Fibroblast of lung (primary cell): Measurements from ENCODE around the gene TMEM269. TPM values are rescaled to one million over a fixed set of nuclear protein-coding genes. Genes with fewer than 3 reads are reported as not detected.

Experiments
- DNase-seq, 2 donors: peaks; one replicate each; pipeline versions ENCODE4 v3.0.0 to v3.0.0-alpha.2; 2010; ENCODE audit warnings: low read depth in 2 of 2
- H2AFZ ChIP-seq: 2 replicates; pipeline ENCODE4 v1.5.1; 2012; ENCODE audit warnings: low read length, control low read depth, inconsistent platforms
- H3K27ac ChIP-seq: 2 replicates; pipeline ENCODE4 v1.5.1; 2011; ENCODE audit warnings: low read length, control low read depth; ENCODE audit not compliant: insufficient read depth
- H3K27me3 ChIP-seq: 2 replicates; pipeline ENCODE4 v1.5.1; 2011; ENCODE audit warnings: mild to moderate bottlenecking, low read length; ENCODE audit not compliant: control insufficient read depth, insufficient read depth
- H3K36me3 ChIP-seq: 2 replicates; pipeline ENCODE4 v1.5.1; 2011; ENCODE audit warnings: low read length; ENCODE audit not compliant: control insufficient read depth, insufficient read depth
- H3K4me1 ChIP-seq: 2 replicates; pipeline ENCODE4 v1.5.1; 2011; ENCODE audit warnings: low read length; ENCODE audit not compliant: control insufficient read depth, insufficient read depth; ENCODE audit errors: extremely low read depth
- H3K4me2 ChIP-seq: 2 replicates; pipeline ENCODE4 v1.5.1; 2011; ENCODE audit warnings: low read length, control low read depth; ENCODE audit not compliant: insufficient read depth; ENCODE audit errors: extremely low read depth
- H3K4me3 ChIP-seq, 4 experiments: fragments of 200-600 bp in 1 of 4; sonication (generic) in 1 of 4; replicated peaks in 1 of 4; 2 replicates each; pipeline ENCODE4 v1.5.1; 2011 to 2016; ENCODE audit warnings: low read length in 4 of 4, low read depth in 3 of 4, mild to moderate bottlenecking in 3 of 4, control low read depth in 2 of 4, inconsistent platforms in 1 of 4, mixed read lengths in 1 of 4; ENCODE audit not compliant: insufficient read depth in 1 of 4; ENCODE audit errors: control extremely low read depth in 1 of 4
- H3K79me2 ChIP-seq: 2 replicates; pipeline ENCODE4 v1.5.1; 2012; ENCODE audit warnings: mild to moderate bottlenecking, low read length, inconsistent platforms; ENCODE audit not compliant: control insufficient read depth, insufficient read depth
- H3K9ac ChIP-seq: 2 replicates; pipeline ENCODE4 v1.5.1; 2011; ENCODE audit warnings: mild to moderate bottlenecking, low read length, control low read depth; ENCODE audit not compliant: insufficient read depth
- H3K9me3 ChIP-seq: 2 replicates; pipeline ENCODE4 v1.5.1; 2012; ENCODE audit warnings: low read depth, low read length; ENCODE audit not compliant: control insufficient read depth, insufficient read depth
- H4K20me1 ChIP-seq: 2 replicates; pipeline ENCODE4 v1.5.1; 2011; ENCODE audit warnings: low read length; ENCODE audit not compliant: control insufficient read depth, insufficient read depth; ENCODE audit errors: extremely low read depth
- CTCF ChIP-seq, 2 donors: IDR thresholded peaks in 1 of 2; conservative IDR thresholded peaks in 1 of 2; 1 replicate in 1 of 2; 2 replicates in 1 of 2; pipeline ENCODE4 v1.5.1; 2011 to 2012; ENCODE audit warnings: low read length in 2 of 2, control low read depth in 1 of 2, inconsistent platforms in 1 of 2, low read depth in 1 of 2, mild to moderate bottlenecking in 1 of 2
- EZH2 ChIP-seq: IDR thresholded peaks from 2 replicates; pipeline ENCODE4 v1.5.1; 2012; ENCODE audit warnings: low read length, control low read depth, mild to moderate bottlenecking; ENCODE audit errors: missing control alignments
- polyA plus RNA-seq, 2 donors: library from polyadenylated mRNA; depleted of rRNA in 1 of 2; stranded (reverse) in 1 of 2; unstranded in 1 of 2; fragments of >200 nt; gene quantifications; 2 replicates each; pipeline ENCODE4 v1.2.1, GENCODE V29; 2011 to 2012; ENCODE audit warnings: missing spikeins in 1 of 2
- total RNA-seq: library from RNA; depleted of rRNA; stranded (reverse); fragments of >200 nt; gene quantifications from 2 replicates; pipeline ENCODE4 v1.2.1, GENCODE V29; 2014

The TMEM269 gene
- total and polyA plus RNA-seq, 2 donors (not counting 1 experiment from before 2014, with no cell fraction given) = 0.10 to 0.17 TPM

- Histone ChIP-seq H4K20me1 (no peaks in the 10 kb centered on the region), H3K27ac (no peak overlapping the region), H3K36me3 (peaks cover 2% of the 10 kb centered on the region), H2AFZ (no peak overlapping the region), H3K79me2 (peaks cover 3% of the 10 kb centered on the region), H3K9me3 (no peaks in the 10 kb centered on the region), H3K4me3 (no peak overlapping the region), H3K4me1 (no peaks in the 10 kb centered on the region), H3K4me2 (no peak overlapping the region), H3K27me3 (no peaks in the 10 kb centered on the region), H3K9ac (no peak overlapping the region)
- DNase-seq = no peak
- no peak for TF ChIP-seq EZH2
Observed at GRCh38 chr1:42773420-42773819, 11.4 kb upstream of the TMEM269 start.

DNA sequence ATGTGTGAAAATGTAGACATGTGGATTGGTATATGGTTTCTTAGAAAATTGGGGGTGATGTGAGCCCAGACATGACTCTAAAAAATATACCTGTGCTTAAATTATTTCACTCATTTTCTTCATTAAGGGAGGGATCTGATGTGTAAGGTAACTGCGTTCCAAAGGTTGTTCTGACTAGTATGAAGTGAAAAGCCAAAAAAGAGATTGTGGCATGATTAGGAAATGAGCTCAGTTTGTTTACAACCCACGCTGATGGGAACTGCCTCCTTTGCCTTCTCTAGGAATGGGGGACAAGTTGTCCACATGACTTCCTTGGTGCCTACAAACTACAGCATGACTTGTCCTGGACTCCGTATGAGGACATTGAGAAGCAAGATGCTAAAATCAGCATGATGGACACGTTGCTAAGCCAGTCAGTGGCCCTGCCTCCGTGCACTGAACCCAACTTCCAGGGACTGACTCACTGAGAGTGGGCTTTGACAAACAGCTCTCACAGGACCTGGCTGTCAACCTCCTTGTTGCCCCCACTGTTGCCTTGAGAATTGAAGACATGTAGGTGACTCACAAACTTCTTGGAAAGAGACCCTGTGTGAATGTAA, 9.8 kb upstream of the TMEM269 start:
- Histone ChIP-seq H2AFZ (no peak overlapping the region), H3K27me3 (no peaks in the 10 kb centered on the region), H3K4me1 (no peaks in the 10 kb centered on the region), H4K20me1 (no peaks in the 10 kb centered on the region), H3K9me3 (no peaks in the 10 kb centered on the region), H3K9ac (no peak overlapping the region), H3K79me2 (no peaks in the 10 kb centered on the region), H3K36me3 (peaks cover 2% of the 10 kb centered on the region), H3K4me3 (no peak overlapping the region), H3K27ac (no peak overlapping the region), H3K4me2 (no peak overlapping the region)
- no peak for TF ChIP-seq CTCF (conservative IDR thresholded peaks at IDR 0.05 in 1 of 2, IDR thresholded peaks at IDR 0.05 in 1 of 2; ENCODE audit: low read depth in 1 of 2, low read length in 2 of 2)
- TF ChIP-seq EZH2 = no peak
- peak in 1 of 2 donors; percentile 44 for DNase-seq

DNA sequence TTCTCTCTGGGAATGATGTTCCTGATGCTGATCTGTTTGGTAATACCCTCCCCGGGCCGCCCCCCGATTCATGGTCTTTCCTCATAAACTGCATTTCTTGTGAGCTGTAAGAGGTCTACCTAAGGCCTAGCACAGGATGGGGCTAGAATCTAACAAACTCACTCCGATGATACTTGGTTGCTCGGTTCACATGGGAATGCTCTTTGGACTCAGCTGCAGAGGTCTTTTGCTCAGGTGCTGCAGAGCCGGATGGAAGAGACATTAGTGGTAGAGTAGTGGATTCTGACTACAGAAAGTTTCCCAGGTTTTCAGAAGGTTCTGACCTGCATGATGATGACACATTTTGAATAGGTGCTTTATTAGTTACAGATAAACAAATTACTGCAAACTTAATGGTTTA, 8.3 kb upstream of the TMEM269 start:
- Histone ChIP-seq H3K4me1 (no peaks in the 10 kb centered on the region), H3K27me3 (no peaks in the 10 kb centered on the region), H3K36me3 (peaks cover 2% of the 10 kb centered on the region), H3K4me2 (no peak overlapping the region), H3K9me3 (no peaks in the 10 kb centered on the region), H3K79me2 (no peaks in the 10 kb centered on the region), H3K9ac (no peak overlapping the region), H4K20me1 (no peaks in the 10 kb centered on the region), H3K27ac (no peak overlapping the region), H3K4me3 (no peak overlapping the region), H2AFZ (no peak overlapping the region)
- TF ChIP-seq CTCF (conservative IDR thresholded peaks at IDR 0.05 in 1 of 2, IDR thresholded peaks at IDR 0.05 in 1 of 2; ENCODE audit: low read depth in 1 of 2, low read length in 2 of 2) (no peak), EZH2 (no peak)
- DNase-seq = no peak
